ENCODE measurements around the gene PTPRE. TPM values are rescaled to one million over a fixed set of nuclear protein-coding genes. Genes with fewer than 3 reads are reported as not detected.
A peak's percentile ranks its signal among the peaks of the same experiment; 100 is the strongest.

Gene PTPRE
- total RNA-seq, 1 experiment from 2014 or later = 0.70 TPM

DNA sequence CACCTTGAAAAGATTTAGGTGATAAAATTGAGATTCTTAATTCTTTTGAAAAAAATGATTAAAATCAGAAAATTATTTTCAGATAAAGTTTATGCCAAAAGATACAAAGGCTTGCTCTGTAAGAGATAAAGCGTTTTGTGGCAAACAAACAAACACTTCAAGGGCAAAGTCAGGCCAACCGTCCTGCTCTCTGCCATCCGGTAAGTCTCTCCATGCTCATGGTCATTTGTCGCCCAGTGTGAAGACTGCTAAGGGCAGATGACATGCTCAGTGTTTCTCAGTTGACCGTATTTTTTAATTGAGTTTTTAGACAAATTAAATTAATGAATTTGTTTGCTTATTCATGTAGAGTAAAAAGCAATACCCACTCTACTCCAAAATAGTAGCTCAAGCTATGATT is 60.0 kb downstream of the PTPRE start:
- H3K4me1 Mint-ChIP-seq = peaks cover 33 to 35% of the 10 kb centered on the region in 2 experiments

More for the DNA sequence above, 60.0 kb downstream of the PTPRE start:
- Mint-ChIP-seq H3K4me3 (no peak overlapping the region), H3K36me3 (ENCODE audit: insufficient read depth in 1 of 3, low read depth in 3 of 3) (no peaks in the 10 kb centered on the region), H3K27ac (no peak overlapping the region), H3K9me3 (no peaks in the 10 kb centered on the region), H3K27me3 (ENCODE audit: low read depth) (no peaks in the 10 kb centered on the region; the same call in 1 of the 2 replicates)
- Histone ChIP-seq H2BK120ac (ENCODE audit: low read depth, low read length, poor library complexity, severe bottlenecking) (no peak overlapping the region), H3K14ac (ENCODE audit: insufficient read depth, low read length) (no peak overlapping the region), H3T11ph (ENCODE audit: low read length) (no peak overlapping the region), H3K9me3 (ENCODE audit: control insufficient read depth, low read depth, low read length) (no peaks in the 10 kb centered on the region), H2BK12ac (ENCODE audit: insufficient read length, low read depth, low read length) (no peak overlapping the region), H2BK5ac (ENCODE audit: insufficient read length, low read length) (no peak overlapping the region), H3K23ac (ENCODE audit: insufficient read length, low read depth, low read length) (no peak overlapping the region), H3K56ac (ENCODE audit: insufficient read length, low read depth, low read length) (no peak overlapping the region), H3K4me2 (ENCODE audit: insufficient read depth, insufficient read length, low read length) (no peak overlapping the region), H3K9ac (ENCODE audit: extremely low read depth, insufficient read length, low read length) (no peak overlapping the region), H4K8ac (replicated peaks; ENCODE audit: insufficient read length, low read depth, low read length) (no peak overlapping the region), H3K18ac (ENCODE audit: insufficient read length, low read depth, low read length) (no peak overlapping the region), H2AFZ (ENCODE audit: low read length) (no peak overlapping the region), H2BK15ac (ENCODE audit: low read depth, low read length) (no peak overlapping the region), H3K79me1 (ENCODE audit: insufficient read depth, low read depth, low read length, poor library complexity, severe bottlenecking) (no peaks in the 10 kb centered on the region), H2AK5ac (ENCODE audit: insufficient read length, low read length) (no peak overlapping the region), H3K23me2 (ENCODE audit: insufficient read length, low read depth, low read length, poor library complexity, severe bottlenecking) (no peaks in the 10 kb centered on the region), H4K91ac (ENCODE audit: insufficient read length, low read depth, low read length) (no peak overlapping the region), H3K27ac (ENCODE audit: insufficient read length, low read depth, low read length) (no peak overlapping the region), H3K4ac (ENCODE audit: low read depth, low read length) (no peak overlapping the region), H3K4me1 (ENCODE audit: insufficient read depth, low read length) (peaks cover 8% of the 10 kb centered on the region; the same call in 1 of the 2 replicates), H3K79me2 (ENCODE audit: insufficient read depth, low read length) (no peaks in the 10 kb centered on the region), H4K20me1 (ENCODE audit: control insufficient read depth, insufficient read depth, insufficient read length) (no peaks in the 10 kb centered on the region), H4K5ac (ENCODE audit: insufficient read length, low read depth, low read length) (no peak overlapping the region), H2BK20ac (ENCODE audit: low read depth, low read length, poor library complexity, severe bottlenecking) (no peak overlapping the region), H3K27me3 (ENCODE audit: insufficient read depth, low read length) (no peaks in the 10 kb centered on the region)
- TF ChIP-seq, protein P1, sequence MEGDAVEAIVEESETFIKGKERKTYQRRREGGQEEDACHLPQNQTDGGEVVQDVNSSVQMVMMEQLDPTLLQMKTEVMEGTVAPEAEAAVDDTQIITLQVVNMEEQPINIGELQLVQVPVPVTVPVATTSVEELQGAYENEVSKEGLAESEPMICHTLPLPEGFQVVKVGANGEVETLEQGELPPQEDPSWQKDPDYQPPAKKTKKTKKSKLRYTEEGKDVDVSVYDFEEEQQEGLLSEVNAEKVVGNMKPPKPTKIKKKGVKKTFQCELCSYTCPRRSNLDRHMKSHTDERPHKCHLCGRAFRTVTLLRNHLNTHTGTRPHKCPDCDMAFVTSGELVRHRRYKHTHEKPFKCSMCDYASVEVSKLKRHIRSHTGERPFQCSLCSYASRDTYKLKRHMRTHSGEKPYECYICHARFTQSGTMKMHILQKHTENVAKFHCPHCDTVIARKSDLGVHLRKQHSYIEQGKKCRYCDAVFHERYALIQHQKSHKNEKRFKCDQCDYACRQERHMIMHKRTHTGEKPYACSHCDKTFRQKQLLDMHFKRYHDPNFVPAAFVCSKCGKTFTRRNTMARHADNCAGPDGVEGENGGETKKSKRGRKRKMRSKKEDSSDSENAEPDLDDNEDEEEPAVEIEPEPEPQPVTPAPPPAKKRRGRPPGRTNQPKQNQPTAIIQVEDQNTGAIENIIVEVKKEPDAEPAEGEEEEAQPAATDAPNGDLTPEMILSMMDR (conservative IDR thresholded peaks at IDR 0.05) = no peak
- no CpG with 5 or more reads among the region's 5 CpGs for WGBS (ENCODE audit: extremely low coverage, insufficient read length, low lambda C conversion rate)
- peak; percentile 2 for DNase-seq

All from H9 (cell line).